ENCODE results near the gene RNF225.

- TF ChIP-seq CTCF (IDR thresholded peaks at IDR 0.05; ENCODE audit: extremely low read depth in 1 of 2, insufficient read depth in 1 of 2, low read depth in 1 of 2, low read length in 2 of 2), result no peak
- no peak for TF ChIP-seq POLR2A (IDR thresholded peaks at IDR 0.05; ENCODE audit: low read depth, low read length)
- TF ChIP-seq MYC (IDR thresholded peaks at IDR 0.05; ENCODE audit: low read depth, low read length), result no peak
- TF ChIP-seq JUN (IDR thresholded peaks at IDR 0.05; ENCODE audit: borderline replicate concordance, insufficient read depth, insufficient read length, low read depth), result no peak
- TF ChIP-seq FOS (IDR thresholded peaks at IDR 0.05; ENCODE audit: borderline replicate concordance, insufficient read depth, low read length), result no peak
- no peak for TF ChIP-seq POLR2AphosphoS5 (IDR thresholded peaks at IDR 0.05; ENCODE audit: insufficient read depth, low read depth, low read length)
Measured at GRCh38 chr19:58356766-58357480, 38.5 kb upstream of the RNF225 start.

All from endothelial cell of umbilical vein (primary cell).